B cell (primary cell): ENCODE measurements around the gene ADAMTSL4. TPM values are rescaled to one million over a fixed set of nuclear protein-coding genes. Genes with fewer than 3 reads are reported as not detected.
A peak's percentile ranks its signal among the peaks of the same experiment; 100 is the strongest.

Experiments used
- ATAC-seq: fragments of 200-7000 bp; cut with Tn5 transposase; one replicate; pipeline ENCODE4 v1.10.0; 2021; ENCODE audit warnings: low read depth, mild to moderate bottlenecking, moderate number of reproducible peaks, moderate library complexity
- CTCF ChIA-PET: fragments of 350-600 bp; sonication (Branson Sonifier 250); formaldehyde crosslinking; loops from one replicate; lab custom pipeline; 2021; ENCODE audit warnings: antibody characterized with exemption, inconsistent platforms; lab: Charles Lee
- POLR2A ChIA-PET: fragments of 350-600 bp; sonication (Branson Sonifier 250); formaldehyde crosslinking; loops from one replicate; lab custom pipeline; 2021; ENCODE audit warnings: antibody characterized with exemption; lab: Charles Lee
- DNase-seq: peaks from one replicate; pipeline ENCODE4 v3.0.0; 2013
- H2AFZ ChIP-seq: 2 replicates; pipeline ENCODE4 v1.6.1; 2012; ENCODE audit warnings: mild to moderate bottlenecking, low read depth, low read length; ENCODE audit not compliant: insufficient read depth, poor library complexity, severe bottlenecking
- H3K27ac ChIP-seq, 2 donors: 1 replicate in 1 of 2; 2 replicates in 1 of 2; pipeline ENCODE4 v1.5.1; 2012 to 2013; ENCODE audit warnings: low read length in 2 of 2, mild to moderate bottlenecking in 2 of 2, moderate library complexity in 1 of 2
- H3K27me3 ChIP-seq, 4 experiments: fragments of 200-600 bp in 1 of 4; sonication (generic) in 1 of 4; replicated peaks in 1 of 4; 1 replicate in 2 of 4; 2 replicates in 2 of 4; pipeline versions ENCODE4 v1.6.1 to v1.7.0; 2013 to 2016; ENCODE audit warnings: low read length in 3 of 4, mild to moderate bottlenecking in 2 of 4, mixed read lengths in 1 of 4, moderate library complexity in 1 of 4; ENCODE audit not compliant: insufficient read depth in 4 of 4, control insufficient read depth in 3 of 4; ENCODE audit errors: control extremely low read depth in 1 of 4
- H3K36me3 ChIP-seq, 2 experiments: replicated peaks in 1 of 2; 1 replicate in 1 of 2; 2 replicates in 1 of 2; pipeline versions ENCODE4 v1.6.1 to v1.7.1; 2013; ENCODE audit warnings: low read length in 1 of 2; ENCODE audit not compliant: insufficient read depth in 2 of 2, control insufficient read depth in 1 of 2; ENCODE audit errors: control extremely low read depth in 1 of 2, extremely low read depth in 1 of 2
- H3K4me1 ChIP-seq, 2 donors: fragments of 200-600 bp in 1 of 2; sonication (generic) in 1 of 2; 1 replicate in 1 of 2; 2 replicates in 1 of 2; pipeline versions ENCODE4 v1.5.1 to v1.6.1; 2013 to 2017; ENCODE audit warnings: low read length in 2 of 2; ENCODE audit not compliant: control insufficient read depth in 2 of 2, insufficient read depth in 2 of 2
- H3K4me2 ChIP-seq: replicated peaks from 2 replicates; pipeline ENCODE3; 2012; ENCODE audit warnings: mild to moderate bottlenecking, low read depth, low read length; ENCODE audit not compliant: poor library complexity, severe bottlenecking
- H3K4me3 ChIP-seq, 5 experiments: fragments of 200-600 bp in 1 of 5; sonication (generic) in 1 of 5; 1 replicate in 3 of 5; 2 replicates in 2 of 5; pipeline versions ENCODE4 v1.5.1 to v1.7.0; 2011 to 2016; ENCODE audit warnings: low read length in 4 of 5, mild to moderate bottlenecking in 4 of 5, low read depth in 2 of 5, control low read depth in 1 of 5, moderate library complexity in 1 of 5; ENCODE audit not compliant: insufficient read depth in 1 of 5; ENCODE audit errors: control extremely low read depth in 1 of 5, extremely low read depth in 1 of 5
- H3K79me2 ChIP-seq: fragments of 200-600 bp; sonication (generic); one replicate; pipeline ENCODE4 v1.6.0; 2016; ENCODE audit warnings: low read length; ENCODE audit not compliant: control insufficient read depth, insufficient read depth
- H3K9ac ChIP-seq: fragments of 200-600 bp; sonication (generic); 2 replicates; pipeline ENCODE4 v1.6.1; 2017; ENCODE audit warnings: mild to moderate bottlenecking, low read length, moderate library complexity
- H3K9me3 ChIP-seq, 3 donors: one replicate each; pipeline versions ENCODE4 v1.6.1 to v1.7.1; 2013; ENCODE audit warnings: low read length in 2 of 3; ENCODE audit not compliant: control insufficient read depth in 2 of 3, insufficient read depth in 1 of 3; ENCODE audit errors: control extremely low read depth in 1 of 3
- H4K20me1 ChIP-seq: 2 replicates; pipeline ENCODE4 v1.6.0; 2012; ENCODE audit warnings: mild to moderate bottlenecking, low read length; ENCODE audit not compliant: insufficient read depth, control insufficient read depth, poor library complexity, severe bottlenecking
- H3K27ac Mint-ChIP-seq: one replicate; pipeline ENCODE4 v1.8.0; 2021; ENCODE audit warnings: mixed read lengths
- H3K27me3 Mint-ChIP-seq: one replicate; pipeline ENCODE4 v1.8.0; 2021; ENCODE audit warnings: mixed read lengths
- H3K4me1 Mint-ChIP-seq: one replicate; pipeline ENCODE4 v1.8.0; 2021; ENCODE audit warnings: mixed read lengths
- H3K4me3 Mint-ChIP-seq: one replicate; pipeline ENCODE4 v1.8.0; 2021; ENCODE audit warnings: mixed read lengths
- H3K9me3 Mint-ChIP-seq: one replicate; pipeline ENCODE4 v1.8.0; 2022; ENCODE audit warnings: mixed read lengths; ENCODE audit not compliant: insufficient read depth
- CTCF ChIP-seq: fragments of 200-600 bp; IDR thresholded peaks from one replicate; pipeline ENCODE4 v1.8.0; 2022; ENCODE audit warnings: antibody characterized with exemption, mild to moderate bottlenecking
- EZH2 ChIP-seq: IDR thresholded peaks from 2 replicates; pipeline ENCODE4 v1.6.1; 2012; ENCODE audit warnings: borderline replicate concordance, low read depth, mild to moderate bottlenecking, moderate library complexity, low read length; ENCODE audit not compliant: insufficient read depth, poor library complexity, severe bottlenecking
- WGBS: methylation state at CpG from one replicate; pipeline ENCODE4 v1.1.5; 2013; ENCODE audit warnings: missing lambda C conversion rate; ENCODE audit not compliant: insufficient coverage; 5-methylcytosine and 5-hydroxymethylcytosine counted together
- intact Hi-C: fragments of 100-400 bp; cut with micrococcal nuclease; formaldehyde crosslinking; loops from one replicate; pipeline ENCODE4 v1.10.0; 2022
- polyA plus RNA-seq: library from polyadenylated mRNA; depleted of rRNA; stranded (reverse); fragments of >200 nt; gene quantifications from 2 replicates; pipeline ENCODE4 v1.2.3, GENCODE V29; 2012
- total RNA-seq, 2 donors: library from RNA; stranded (reverse); fragments of 120-200 nt in 1 of 2; gene quantifications; 1 replicate in 1 of 2; 2 replicates in 1 of 2; pipeline versions ENCODE4 v1.2.3 to v1.2.4, GENCODE V29; 2013 to 2022

ADAMTSL4 gene
- total and polyA plus RNA-seq, 2 donors (not counting 1 experiment from before 2014, with no cell fraction given), result 0.70 TPM; not detected in 1

GRCh38 chr1:150576794-150577556, 27.8 kb downstream of the ADAMTSL4 start:
- TF ChIP-seq EZH2 (no peak), CTCF (no peak)
- H3K27ac Mint-ChIP-seq, result peak overlapping the region; percentile 97
- H3K27ac ChIP-seq, result peak overlapping the region; percentile 86 to 97
- ChIA-PET POLR2A (interaction anchor here (11.2 kb wide), 1 partner anchor 12 kb away, joined by 371 read pairs; no protein-coding TSS in a partner anchor), CTCF (interaction anchor here (0.6 to 19.2 kb wide), 3 partner anchors 15 to 946 kb away, joined by 3 to 497 read pairs (median 157); no protein-coding TSS in a partner anchor)
- H3K36me3 ChIP-seq, result peaks cover 1 to 67% of the 10 kb centered on the region in 2 experiments
- peaks cover 64% of the 10 kb centered on the region for H3K4me1 Mint-ChIP-seq
- peaks cover 90% of the 10 kb centered on the region for H3K79me2 ChIP-seq
- H3K27me3 Mint-ChIP-seq, result no peaks in the 10 kb centered on the region
- peak overlapping the region; percentile 86 for H3K4me2 ChIP-seq
- H3K27me3 ChIP-seq, result no peaks in the 10 kb centered on the region
- peaks cover 51 to 56% of the 10 kb centered on the region in 2 donors for H3K4me1 ChIP-seq
- peak overlapping the region; percentile 94 for H3K9ac ChIP-seq
- no peaks in the 10 kb centered on the region for H3K9me3 Mint-ChIP-seq
- no peak for ATAC-seq
- DNase-seq, result no peak
- H3K4me3 Mint-ChIP-seq, result peak overlapping the region; percentile 99
- peak overlapping the region; percentile 76 to 100 (median 98) for H3K4me3 ChIP-seq
- no peaks in the 10 kb centered on the region for H3K9me3 ChIP-seq
- H4K20me1 ChIP-seq, result peaks cover 69% of the 10 kb centered on the region
- intact Hi-C loops, result no loop called here
- H2AFZ ChIP-seq, result no peak overlapping the region
- WGBS, result 25% methylated on average over 2 of the region's 2 CpGs
